Measurements from ENCODE around the gene OXA1L. TPM values are rescaled to one million over a fixed set of nuclear protein-coding genes. Genes with fewer than 3 reads are reported as not detected.
"Not testable (repeated sequence)": the region's sequence is repeated elsewhere in the genome, so short reads cannot be mapped to it uniquely, and the experiment has no call there.

Gene OXA1L
- 68.3 TPM for total RNA-seq

GRCh38 chr14:22766457-22767322 is at the start of gene OXA1L:
Gene OXA1L, plus strand, starts transcription at chr14:22766688. Its CDS starts 14 bp downstream, at chr14:22766702.
- no peaks in the 10 kb centered on the region for H3K27me3 ChIP-seq
- peak; percentile 89 to 98 for DNase-seq (ENCODE audit: low spot score in 2 of 2)
- TF ChIP-seq CTCF (IDR thresholded peaks at IDR 0.05): no peak
- intact Hi-C loops (cut with DNase I): loop anchor here (2.0 to 10.0 kb wide), 4 partner anchors 56 to 382 kb away; partner anchors contain the start of gene ABHD4
- H3K4me3 ChIP-seq: peak within 1 kb of the TSS; percentile 84 to 94
- H3K4me1 ChIP-seq: peaks cover 0 to 19% of the 10 kb centered on the region in 2 donors
- peaks cover 0 to 6% of the 10 kb centered on the region in 2 donors for H3K9me3 ChIP-seq
- H3K36me3 ChIP-seq: peaks cover 32 to 38% of the 10 kb centered on the region in 2 donors
- peak within 1 kb of the TSS; percentile 78 to 85 for H3K27ac ChIP-seq

- no peak for DNase-seq (ENCODE audit: low spot score in 2 of 2)
- Histone ChIP-seq H3K9me3 (peaks cover 0 to 5% of the 10 kb centered on the region in 2 donors), H3K4me3 (no peak overlapping the region), H3K27ac (no peak overlapping the region), H3K4me1 (no peaks in the 10 kb centered on the region), H3K36me3 (no peaks in the 10 kb centered on the region), H3K27me3 (no peaks in the 10 kb centered on the region)
- no peak for TF ChIP-seq CTCF (IDR thresholded peaks at IDR 0.05)
- intact Hi-C loops (cut with DNase I): no loop called here
Measured at GRCh38 chr14:22718091-22718490, 48.4 kb upstream of the OXA1L start.

GRCh38 chr14:22721213-22721612 is 45.3 kb upstream of the OXA1L start:
- no peak for DNase-seq (ENCODE audit: low spot score in 2 of 2)
- H3K9me3 ChIP-seq: peaks cover 0 to 5% of the 10 kb centered on the region in 2 donors
- H3K27ac ChIP-seq: no peak overlapping the region
- intact Hi-C loops (cut with DNase I): no loop called here
- no peaks in the 10 kb centered on the region for H3K4me1 ChIP-seq
- H3K27me3 ChIP-seq: no peaks in the 10 kb centered on the region
- H3K36me3 ChIP-seq: no peaks in the 10 kb centered on the region
- no peak overlapping the region for H3K4me3 ChIP-seq
- no peak for TF ChIP-seq CTCF (IDR thresholded peaks at IDR 0.05)

GRCh38 chr14:22723815-22724214 is 42.7 kb upstream of the OXA1L start:
- Histone ChIP-seq H3K36me3 (no peaks in the 10 kb centered on the region), H3K27ac (no peak overlapping the region), H3K27me3 (no peaks in the 10 kb centered on the region), H3K4me3 (no peak overlapping the region), H3K4me1 (no peaks in the 10 kb centered on the region), H3K9me3 (peaks cover 0 to 5% of the 10 kb centered on the region in 2 donors)
- DNase-seq (ENCODE audit: low spot score in 2 of 2): no peak
- intact Hi-C loops (cut with DNase I): no loop called here
- TF ChIP-seq CTCF (IDR thresholded peaks at IDR 0.05): no peak

- intact Hi-C loops (cut with DNase I); H3K4me3 ChIP-seq; DNase-seq (ENCODE audit: low spot score in 2 of 2); H3K36me3 ChIP-seq; H3K4me1 ChIP-seq; H3K9me3 ChIP-seq; H3K27me3 ChIP-seq; H3K27ac ChIP-seq: not testable (repeated sequence)
Measured at GRCh38 chr14:22724847-22725246, 41.6 kb upstream of the OXA1L start.

- DNase-seq (ENCODE audit: low spot score in 2 of 2); H3K4me1 ChIP-seq; H3K27me3 ChIP-seq; H3K4me3 ChIP-seq; intact Hi-C loops (cut with DNase I); H3K27ac ChIP-seq; H3K9me3 ChIP-seq; H3K36me3 ChIP-seq: not testable (repeated sequence)
Measured at GRCh38 chr14:22725374-22725773, 41.1 kb upstream of the OXA1L start.
